SK-N-SH treated with all-trans-retinoic acid at 6 μM for 48 hours (cell line): ENCODE results near the gene USP14.

Experiments
- ATAC-seq: fragments of 200-7000 bp; cut with Tn5 transposase; 3 replicates; pipeline ENCODE4 v1.9.1; 2020; ENCODE audit warnings: mild to moderate bottlenecking, moderate library complexity
- ARNTL ChIP-seq: fragments of 450-650 bp; formaldehyde crosslinking; IDR thresholded peaks from 2 replicates; pipeline ENCODE4 v1.5.0; 2020; ENCODE audit warnings: low read depth, mild to moderate bottlenecking, moderate library complexity, borderline replicate concordance
- BACH2 ChIP-seq: fragments of 250-450 bp; sonication (Bioruptor Pico); IDR thresholded peaks from 2 replicates; pipeline ENCODE4 v1.9.0; 2021; ENCODE audit warnings: mild to moderate bottlenecking, borderline replicate concordance
- CSDC2 ChIP-seq: fragments of 250-450 bp; sonication (Bioruptor Pico); IDR thresholded peaks from 2 replicates; pipeline ENCODE4 v1.5.0; 2020; ENCODE audit warnings: mild to moderate bottlenecking, moderate library complexity
- GLIS3 ChIP-seq: fragments of 250-450 bp; sonication (Bioruptor Pico); IDR thresholded peaks from 2 replicates; pipeline ENCODE4 v1.5.0; 2020; ENCODE audit warnings: mild to moderate bottlenecking, moderate library complexity
- ISL1 ChIP-seq: fragments of 250-450 bp; sonication (Bioruptor Pico); IDR thresholded peaks from 2 replicates; pipeline ENCODE4 v2.1.2; 2022; ENCODE audit warnings: mild to moderate bottlenecking, moderate library complexity
- OSR1 ChIP-seq: fragments of 250-450 bp; sonication (Bioruptor Pico); IDR thresholded peaks from 2 replicates; pipeline ENCODE4 v1.8.0; 2022; ENCODE audit warnings: moderate library complexity, mild to moderate bottlenecking, inconsistent platforms
- PPARA ChIP-seq: fragments of 250-450 bp; sonication (Bioruptor Pico); IDR thresholded peaks from 2 replicates; pipeline ENCODE4 v1.5.0; 2020; ENCODE audit warnings: mild to moderate bottlenecking, borderline replicate concordance
- RARB ChIP-seq: fragments of 250-450 bp; sonication (Bioruptor Pico); IDR thresholded peaks from 2 replicates; pipeline ENCODE4 v1.8.0; 2021; ENCODE audit warnings: mild to moderate bottlenecking, moderate library complexity
- TCF4 ChIP-seq: fragments of 250-450 bp; sonication (Bioruptor Pico); IDR thresholded peaks from 2 replicates; pipeline ENCODE4 v1.8.0; 2021; ENCODE audit warnings: mild to moderate bottlenecking, moderate library complexity, borderline replicate concordance
- ZC3H10 ChIP-seq: fragments of 250-450 bp; sonication (Bioruptor Pico); IDR thresholded peaks from 2 replicates; pipeline ENCODE4 v1.5.1; 2021; ENCODE audit warnings: mild to moderate bottlenecking, moderate library complexity
- ZFP3 ChIP-seq: fragments of 250-450 bp; sonication (Bioruptor Pico); IDR thresholded peaks from 2 replicates; pipeline ENCODE4 v1.5.0; 2020; ENCODE audit warnings: mild to moderate bottlenecking, moderate library complexity
- ZFP30 ChIP-seq: fragments of 450-650 bp; formaldehyde crosslinking; IDR thresholded peaks from 2 replicates; pipeline ENCODE4 v1.5.0; 2022; ENCODE audit warnings: mild to moderate bottlenecking, moderate library complexity
- ZNF565 ChIP-seq: fragments of 450-650 bp; formaldehyde crosslinking; conservative IDR thresholded peaks from 2 replicates; pipeline ENCODE4 v1.5.0; 2020; ENCODE audit warnings: low read depth, mild to moderate bottlenecking, moderate library complexity
- ZNF70 ChIP-seq: fragments of 450-650 bp; formaldehyde crosslinking; IDR thresholded peaks from 2 replicates; pipeline ENCODE4 v1.5.0; 2020; ENCODE audit warnings: mild to moderate bottlenecking, moderate library complexity
- ZNF8 ChIP-seq: fragments of 450-650 bp; formaldehyde crosslinking; IDR thresholded peaks from 2 replicates; pipeline ENCODE4 v1.5.0; 2020; ENCODE audit warnings: mild to moderate bottlenecking, moderate library complexity
- TF ChIP-seq, protein P1 (sequence below): fragments of 250-450 bp; sonication (Bioruptor Pico); IDR thresholded peaks from 2 replicates; pipeline ENCODE4 v1.5.0; 2020; ENCODE audit warnings: mild to moderate bottlenecking, moderate library complexity
- TF ChIP-seq, protein P2 (sequence below): fragments of 250-450 bp; sonication (Bioruptor Pico); IDR thresholded peaks from 2 replicates; pipeline ENCODE4 v1.8.0; 2021; ENCODE audit warnings: low read depth, mild to moderate bottlenecking, moderate library complexity, borderline replicate concordance
- TF ChIP-seq, protein P3 (sequence below): fragments of 250-450 bp; sonication (Bioruptor Pico); IDR thresholded peaks from 2 replicates; pipeline ENCODE4 v1.5.1; 2021; ENCODE audit warnings: mild to moderate bottlenecking, moderate library complexity
- TF ChIP-seq, protein P4 (sequence below): fragments of 250-450 bp; sonication (Bioruptor Pico); IDR thresholded peaks from 2 replicates; pipeline ENCODE4 v1.8.0; 2020; ENCODE audit warnings: mild to moderate bottlenecking, moderate library complexity, borderline replicate concordance

The USP14 gene

DNA sequence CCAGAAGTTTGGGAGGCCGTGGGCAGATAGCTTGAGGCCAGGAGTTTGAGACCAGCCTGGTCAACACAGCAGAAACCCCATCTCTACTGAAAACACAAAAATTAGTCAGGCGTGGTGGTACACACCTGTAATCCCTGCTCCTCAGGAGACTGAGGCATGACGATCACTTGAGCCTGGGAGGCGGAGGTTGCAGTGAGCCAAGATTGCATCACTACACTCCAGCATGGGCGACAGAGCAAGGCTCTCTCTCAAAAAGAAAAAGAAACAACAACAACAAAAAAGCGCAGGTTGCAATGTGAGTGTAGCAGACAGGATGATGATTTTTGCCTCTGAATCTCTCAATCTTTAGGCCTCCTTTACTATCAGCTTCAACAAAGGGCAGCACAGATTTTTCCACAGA is 2.7 kb upstream of the USP14 start:
- no peak for ATAC-seq

DNA sequence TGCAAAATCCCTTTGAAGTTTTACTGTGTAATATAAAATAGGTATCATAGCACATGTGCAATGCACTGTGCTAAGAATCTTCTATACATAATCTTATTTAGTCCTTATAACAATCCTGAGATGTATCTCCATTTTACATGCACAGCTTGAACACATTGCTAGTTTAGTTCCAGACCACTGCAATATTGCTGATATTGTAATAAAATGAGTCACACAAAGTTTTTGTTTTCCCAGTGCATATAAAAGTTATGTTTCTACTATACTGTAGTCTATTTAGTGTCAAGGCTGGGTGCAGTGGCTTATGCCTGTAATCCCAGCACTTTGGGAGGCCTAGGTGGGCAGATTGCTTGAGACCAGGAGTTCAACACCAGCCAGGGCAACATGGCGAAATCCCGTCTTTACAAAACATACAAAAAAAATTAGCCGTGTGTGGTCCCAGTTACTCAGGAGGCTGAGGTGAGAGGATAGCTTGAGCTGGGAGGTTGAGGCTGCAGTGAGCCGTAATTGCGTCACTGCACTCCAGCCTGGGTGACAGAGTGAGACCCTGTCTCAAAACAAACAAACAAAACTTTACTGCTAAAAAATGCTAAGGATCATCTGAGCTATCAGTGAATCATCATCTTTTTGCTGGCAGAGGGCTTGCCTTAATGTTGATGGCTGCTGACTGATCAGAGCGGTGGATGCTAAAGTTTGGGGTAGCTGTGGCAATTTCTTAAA is 1.7 kb upstream of the USP14 start:
- no peak for ATAC-seq
- TF ChIP-seq ZC3H10 (CRISPR knock-in tag) (no peak), CSDC2 (CRISPR knock-in tag) (no peak), ARNTL (no peak), OSR1 (CRISPR knock-in tag) (no peak), ZNF70 (CRISPR knock-in tag) (no peak), BACH2 (CRISPR knock-in tag) (no peak), PPARA (CRISPR knock-in tag) (no peak)
- TF ChIP-seq, protein P1, sequence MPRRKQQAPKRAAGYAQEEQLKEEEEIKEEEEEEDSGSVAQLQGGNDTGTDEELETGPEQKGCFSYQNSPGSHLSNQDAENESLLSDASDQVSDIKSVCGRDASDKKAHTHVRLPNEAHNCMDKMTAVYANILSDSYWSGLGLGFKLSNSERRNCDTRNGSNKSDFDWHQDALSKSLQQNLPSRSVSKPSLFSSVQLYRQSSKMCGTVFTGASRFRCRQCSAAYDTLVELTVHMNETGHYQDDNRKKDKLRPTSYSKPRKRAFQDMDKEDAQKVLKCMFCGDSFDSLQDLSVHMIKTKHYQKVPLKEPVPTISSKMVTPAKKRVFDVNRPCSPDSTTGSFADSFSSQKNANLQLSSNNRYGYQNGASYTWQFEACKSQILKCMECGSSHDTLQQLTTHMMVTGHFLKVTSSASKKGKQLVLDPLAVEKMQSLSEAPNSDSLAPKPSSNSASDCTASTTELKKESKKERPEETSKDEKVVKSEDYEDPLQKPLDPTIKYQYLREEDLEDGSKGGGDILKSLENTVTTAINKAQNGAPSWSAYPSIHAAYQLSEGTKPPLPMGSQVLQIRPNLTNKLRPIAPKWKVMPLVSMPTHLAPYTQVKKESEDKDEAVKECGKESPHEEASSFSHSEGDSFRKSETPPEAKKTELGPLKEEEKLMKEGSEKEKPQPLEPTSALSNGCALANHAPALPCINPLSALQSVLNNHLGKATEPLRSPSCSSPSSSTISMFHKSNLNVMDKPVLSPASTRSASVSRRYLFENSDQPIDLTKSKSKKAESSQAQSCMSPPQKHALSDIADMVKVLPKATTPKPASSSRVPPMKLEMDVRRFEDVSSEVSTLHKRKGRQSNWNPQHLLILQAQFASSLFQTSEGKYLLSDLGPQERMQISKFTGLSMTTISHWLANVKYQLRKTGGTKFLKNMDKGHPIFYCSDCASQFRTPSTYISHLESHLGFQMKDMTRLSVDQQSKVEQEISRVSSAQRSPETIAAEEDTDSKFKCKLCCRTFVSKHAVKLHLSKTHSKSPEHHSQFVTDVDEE (CRISPR knock-in tag): no peak

More for the DNA sequence above, 2.7 kb upstream of the USP14 start:
- TF ChIP-seq, protein P1 (CRISPR knock-in tag): no peak
- no peak for TF ChIP-seq OSR1 (CRISPR knock-in tag)
- no peak for TF ChIP-seq ARNTL
- TF ChIP-seq, protein P2, sequence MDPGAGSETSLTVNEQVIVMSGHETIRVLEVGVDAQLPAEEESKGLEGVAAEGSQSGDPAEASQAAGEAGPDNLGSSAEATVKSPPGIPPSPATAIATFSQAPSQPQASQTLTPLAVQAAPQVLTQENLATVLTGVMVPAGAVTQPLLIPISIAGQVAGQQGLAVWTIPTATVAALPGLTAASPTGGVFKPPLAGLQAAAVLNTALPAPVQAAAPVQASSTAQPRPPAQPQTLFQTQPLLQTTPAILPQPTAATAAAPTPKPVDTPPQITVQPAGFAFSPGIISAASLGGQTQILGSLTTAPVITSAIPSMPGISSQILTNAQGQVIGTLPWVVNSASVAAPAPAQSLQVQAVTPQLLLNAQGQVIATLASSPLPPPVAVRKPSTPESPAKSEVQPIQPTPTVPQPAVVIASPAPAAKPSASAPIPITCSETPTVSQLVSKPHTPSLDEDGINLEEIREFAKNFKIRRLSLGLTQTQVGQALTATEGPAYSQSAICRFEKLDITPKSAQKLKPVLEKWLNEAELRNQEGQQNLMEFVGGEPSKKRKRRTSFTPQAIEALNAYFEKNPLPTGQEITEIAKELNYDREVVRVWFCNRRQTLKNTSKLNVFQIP (CRISPR knock-in tag): no peak
- no peak for TF ChIP-seq ZNF70 (CRISPR knock-in tag)
- no peak for TF ChIP-seq RARB
- no peak for TF ChIP-seq TCF4 (CRISPR knock-in tag)
- no peak for TF ChIP-seq ZFP30 (CRISPR knock-in tag)
- no peak for TF ChIP-seq CSDC2 (CRISPR knock-in tag)
- TF ChIP-seq, protein P3, sequence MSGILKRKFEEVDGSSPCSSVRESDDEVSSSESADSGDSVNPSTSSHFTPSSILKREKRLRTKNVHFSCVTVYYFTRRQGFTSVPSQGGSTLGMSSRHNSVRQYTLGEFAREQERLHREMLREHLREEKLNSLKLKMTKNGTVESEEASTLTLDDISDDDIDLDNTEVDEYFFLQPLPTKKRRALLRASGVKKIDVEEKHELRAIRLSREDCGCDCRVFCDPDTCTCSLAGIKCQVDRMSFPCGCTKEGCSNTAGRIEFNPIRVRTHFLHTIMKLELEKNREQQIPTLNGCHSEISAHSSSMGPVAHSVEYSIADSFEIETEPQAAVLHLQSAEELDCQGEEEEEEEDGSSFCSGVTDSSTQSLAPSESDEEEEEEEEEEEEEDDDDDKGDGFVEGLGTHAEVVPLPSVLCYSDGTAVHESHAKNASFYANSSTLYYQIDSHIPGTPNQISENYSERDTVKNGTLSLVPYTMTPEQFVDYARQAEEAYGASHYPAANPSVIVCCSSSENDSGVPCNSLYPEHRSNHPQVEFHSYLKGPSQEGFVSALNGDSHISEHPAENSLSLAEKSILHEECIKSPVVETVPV (CRISPR knock-in tag): no peak
- no peak for TF ChIP-seq GLIS3
- no peak for TF ChIP-seq ISL1
- TF ChIP-seq ZFP3 (CRISPR knock-in tag): no peak
- no peak for TF ChIP-seq ZNF8 (CRISPR knock-in tag)
- no peak for TF ChIP-seq ZNF565 (CRISPR knock-in tag)
- TF ChIP-seq, protein P4, sequence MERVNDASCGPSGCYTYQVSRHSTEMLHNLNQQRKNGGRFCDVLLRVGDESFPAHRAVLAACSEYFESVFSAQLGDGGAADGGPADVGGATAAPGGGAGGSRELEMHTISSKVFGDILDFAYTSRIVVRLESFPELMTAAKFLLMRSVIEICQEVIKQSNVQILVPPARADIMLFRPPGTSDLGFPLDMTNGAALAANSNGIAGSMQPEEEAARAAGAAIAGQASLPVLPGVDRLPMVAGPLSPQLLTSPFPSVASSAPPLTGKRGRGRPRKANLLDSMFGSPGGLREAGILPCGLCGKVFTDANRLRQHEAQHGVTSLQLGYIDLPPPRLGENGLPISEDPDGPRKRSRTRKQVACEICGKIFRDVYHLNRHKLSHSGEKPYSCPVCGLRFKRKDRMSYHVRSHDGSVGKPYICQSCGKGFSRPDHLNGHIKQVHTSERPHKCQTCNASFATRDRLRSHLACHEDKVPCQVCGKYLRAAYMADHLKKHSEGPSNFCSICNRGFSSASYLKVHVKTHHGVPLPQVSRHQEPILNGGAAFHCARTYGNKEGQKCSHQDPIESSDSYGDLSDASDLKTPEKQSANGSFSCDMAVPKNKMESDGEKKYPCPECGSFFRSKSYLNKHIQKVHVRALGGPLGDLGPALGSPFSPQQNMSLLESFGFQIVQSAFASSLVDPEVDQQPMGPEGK (CRISPR knock-in tag): no peak
- no peak for TF ChIP-seq PPARA (CRISPR knock-in tag)
